AG10803 (cell line): ENCODE measurements around the gene ANKS1B.

ENCODE experiments used
- DNase-seq: peaks from one replicate; pipeline ENCODE4 v3.0.0; 2010; ENCODE audit warnings: low read depth
- H3K4me3 ChIP-seq: 2 replicates; pipeline ENCODE4 v1.5.1; 2011; ENCODE audit warnings: mild to moderate bottlenecking, low read length, control low read depth
- CTCF ChIP-seq: conservative IDR thresholded peaks from 2 replicates; pipeline ENCODE4 v1.5.1; 2011; ENCODE audit warnings: mild to moderate bottlenecking, low read length, control low read depth, inconsistent platforms

Gene ANKS1B

GRCh38 chr12:99997806-99998205 is 13.1 kb upstream of the ANKS1B start:
- no peak overlapping the region for H3K4me3 ChIP-seq
- no peak for DNase-seq
- TF ChIP-seq CTCF = no peak

- no peak overlapping the region for H3K4me3 ChIP-seq
- DNase-seq = no peak
- TF ChIP-seq CTCF = no peak
Observed at GRCh38 chr12:99996095-99996494, 11.4 kb upstream of the ANKS1B start.

GRCh38 chr12:99985631-99986030 is 895 bp upstream of the ANKS1B start:
- peak overlapping the region; percentile 65; the same call in 1 of the 2 replicates for H3K4me3 ChIP-seq
- no peak for TF ChIP-seq CTCF
- DNase-seq = no peak

GRCh38 chr12:99985129-99985570 is 414 bp upstream of the ANKS1B start:
- no peak for TF ChIP-seq CTCF
- DNase-seq = no peak
- H3K4me3 ChIP-seq = peak overlapping the region; percentile 65

- no peak for TF ChIP-seq CTCF
- no peak for DNase-seq
- no peak overlapping the region; the same call in 1 of the 2 replicates for H3K4me3 ChIP-seq
Observed at GRCh38 chr12:99983456-99984258, 1.1 kb downstream of the ANKS1B start.

GRCh38 chr12:99981639-99982190 is 3.0 kb downstream of the ANKS1B start:
- TF ChIP-seq CTCF = no peak
- no peak overlapping the region for H3K4me3 ChIP-seq
- DNase-seq = no peak

GRCh38 chr12:99979471-99979870 is 5.3 kb downstream of the ANKS1B start:
- no peak for DNase-seq
- H3K4me3 ChIP-seq = no peak overlapping the region
- no peak for TF ChIP-seq CTCF
